GM21390 (cell line): ENCODE results near the gene MRM3.
"Not testable (repeated sequence)": the region's sequence is repeated elsewhere in the genome, so short reads cannot be mapped to it uniquely, and the experiment has no call there.

ENCODE experiments used
- ATAC-seq: cut with Tn5 transposase; IDR thresholded peaks from one replicate; pipeline ENCODE4 v1.9.1; 2021; ENCODE audit not compliant: unreplicated experiment

Gene MRM3

GRCh38 chr17:794876-795275 is 12.7 kb downstream of the MRM3 start:
- no peak for ATAC-seq

- no peak for ATAC-seq
These were observed 13.1 kb downstream of the MRM3 start for GRCh38 chr17:795276-795675.

GRCh38 chr17:795721-796120 is 13.6 kb downstream of the MRM3 start:
- no peak for ATAC-seq

GRCh38 chr17:796609-797008 is 14.5 kb downstream of the MRM3 start:
- no peak for ATAC-seq

- ATAC-seq, result no peak
These were observed 15.2 kb downstream of the MRM3 start for GRCh38 chr17:797236-797840.

- no peak for ATAC-seq
These were observed 16.1 kb downstream of the MRM3 start for GRCh38 chr17:798246-798645.

- ATAC-seq, result no peak
These were observed 17.1 kb downstream of the MRM3 start for GRCh38 chr17:799261-799660.

GRCh38 chr17:800446-801242 is 18.5 kb downstream of the MRM3 start:
- ATAC-seq, result no peak

- ATAC-seq, result no peak
These were observed 19.5 kb downstream of the MRM3 start for GRCh38 chr17:801660-802059.

- no peak for ATAC-seq
These were observed 20.3 kb downstream of the MRM3 start for GRCh38 chr17:802481-802880.

GRCh38 chr17:802901-803881 is 21.0 kb downstream of the MRM3 start:
- no peak for ATAC-seq

- ATAC-seq, result no peak
These were observed 22.6 kb downstream of the MRM3 start for GRCh38 chr17:804541-805435.

- ATAC-seq, result not testable (repeated sequence)
These were observed 23.7 kb downstream of the MRM3 start for GRCh38 chr17:805886-806285.

GRCh38 chr17:806346-806745 is 24.2 kb downstream of the MRM3 start:
- ATAC-seq, result no peak

- ATAC-seq, result no peak
These were observed 24.8 kb downstream of the MRM3 start for GRCh38 chr17:806781-807522.

GRCh38 chr17:807523-808294 is 25.6 kb downstream of the MRM3 start:
- ATAC-seq, result no peak

GRCh38 chr17:811051-811784 is 29.1 kb downstream of the MRM3 start:
- no peak for ATAC-seq

- no peak for ATAC-seq
These were observed 30.6 kb downstream of the MRM3 start for GRCh38 chr17:812638-813204.
